HG03571 (cell line): Measurements from ENCODE around the gene WWOX.
"Not testable (repeated sequence)": the region's sequence is repeated elsewhere in the genome, so short reads cannot be mapped to it uniquely, and the experiment has no call there.

Source experiments
- ATAC-seq: cut with Tn5 transposase; IDR thresholded peaks from one replicate; pipeline ENCODE4 v1.9.1; 2021; ENCODE audit not compliant: unreplicated experiment

Gene WWOX

GRCh38 chr16:79026117-79026516, 926.7 kb downstream of the WWOX start:
- ATAC-seq: no peak

GRCh38 chr16:79036541-79036940, 937.1 kb downstream of the WWOX start:
- ATAC-seq: no peak

- ATAC-seq: no peak
Measured at GRCh38 chr16:79037521-79038373, 938.3 kb downstream of the WWOX start.

GRCh38 chr16:79041206-79041605, 941.8 kb downstream of the WWOX start:
- no peak for ATAC-seq

- no peak for ATAC-seq
Measured at GRCh38 chr16:79042141-79042540, 942.7 kb downstream of the WWOX start.

- ATAC-seq: no peak
Measured at GRCh38 chr16:79042886-79043285, 943.4 kb downstream of the WWOX start.

GRCh38 chr16:79045191-79045590, 945.7 kb downstream of the WWOX start:
- no peak for ATAC-seq

GRCh38 chr16:79047337-79047736, 947.9 kb downstream of the WWOX start:
- no peak for ATAC-seq

- ATAC-seq: no peak
Measured at GRCh38 chr16:79049040-79049439, 949.6 kb downstream of the WWOX start.

- no peak for ATAC-seq
Measured at GRCh38 chr16:79050063-79050462, 950.6 kb downstream of the WWOX start.

- no peak for ATAC-seq
Measured at GRCh38 chr16:79051313-79051712, 951.9 kb downstream of the WWOX start.

- not testable (repeated sequence) for ATAC-seq
Measured at GRCh38 chr16:79052198-79052597, 952.7 kb downstream of the WWOX start.

GRCh38 chr16:79053577-79053976, 954.1 kb downstream of the WWOX start:
- ATAC-seq: no peak

- ATAC-seq: no peak
Measured at GRCh38 chr16:79054211-79054984, 954.9 kb downstream of the WWOX start.

- no peak for ATAC-seq
Measured at GRCh38 chr16:79055251-79055970, 956.0 kb downstream of the WWOX start.

GRCh38 chr16:79061181-79061580, 961.7 kb downstream of the WWOX start:
- ATAC-seq: no peak

- no peak for ATAC-seq
Measured at GRCh38 chr16:79062336-79062735, 962.9 kb downstream of the WWOX start.

- ATAC-seq: no peak
Measured at GRCh38 chr16:79062821-79063220, 963.4 kb downstream of the WWOX start.

- ATAC-seq: no peak
Measured at GRCh38 chr16:79064256-79064972, 965.0 kb downstream of the WWOX start.

GRCh38 chr16:79066561-79066960, 967.1 kb downstream of the WWOX start:
- ATAC-seq: no peak

- no peak for ATAC-seq
Measured at GRCh38 chr16:79067600-79067999, 968.1 kb downstream of the WWOX start.
